Testis (tissue), 2 donors: Measurements from ENCODE around the gene MYL9.

Experiments used
- CTCF ChIP-seq, 3 experiments: fragments of 450-650 bp in 2 of 3; fragments of 200-600 bp in 1 of 3; sonication (generic) in 1 of 3; IDR thresholded peaks; one replicate each; pipeline ENCODE4 v1.5.1; 2016 to 2019; ENCODE audit warnings: antibody characterized with exemption in 3 of 3, mild to moderate bottlenecking in 2 of 3, moderate library complexity in 1 of 3
- POLR2A ChIP-seq: fragments of 450-650 bp; IDR thresholded peaks from one replicate; pipeline ENCODE4 v1.6.1; 2017; ENCODE audit warnings: antibody characterized with exemption, mild to moderate bottlenecking, moderate library complexity

DNA sequence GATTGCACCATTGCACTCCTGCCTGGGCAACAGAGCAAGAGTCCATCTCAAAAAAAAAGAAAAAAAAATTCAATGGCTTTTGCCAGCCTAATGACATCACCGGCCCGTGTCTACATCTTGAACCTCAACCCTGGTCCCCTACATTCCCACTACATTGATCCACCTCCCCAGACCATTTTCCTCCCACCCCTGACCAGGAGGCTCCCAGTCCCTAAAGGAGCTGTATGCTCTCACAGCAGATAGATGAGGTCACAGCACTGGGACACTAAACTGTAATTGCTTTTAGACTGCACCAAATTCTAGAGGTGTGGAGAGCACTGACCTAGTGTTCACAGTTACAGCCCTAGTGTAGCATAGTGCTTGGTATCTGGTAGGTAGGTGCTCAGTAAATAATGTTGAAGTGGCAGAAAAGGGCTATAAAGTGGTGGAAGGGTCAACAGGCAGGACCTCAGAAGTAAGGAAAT, 42.7 kb downstream of the MYL9 start:
- no peak for TF ChIP-seq POLR2A
- TF ChIP-seq CTCF (IDR thresholded peaks at IDR 0.05) = no peak
